Activated T-cell treated with anti-CD3 and anti-CD28 coated beads for 1 hour (primary cell): ENCODE results near the gene ATP1A3.
A peak's percentile ranks its signal among the peaks of the same experiment; 100 is the strongest.
"Not testable (repeated sequence)": the region's sequence is repeated elsewhere in the genome, so short reads cannot be mapped to it uniquely, and the experiment has no call there.

ENCODE experiments used
- DNase-seq: peaks from one replicate; pipeline ENCODE4 v3.0.0-alpha.2; 2020; ENCODE audit warnings: low read depth

Gene ATP1A3

GRCh38 chr19:42010245-42011126 lies 16.5 kb upstream of the ATP1A3 start:
- no peak for DNase-seq

GRCh38 chr19:42006569-42006968 lies 12.5 kb upstream of the ATP1A3 start:
- DNase-seq = no peak

- DNase-seq = no peak
Measured at GRCh38 chr19:42005504-42005903, 11.5 kb upstream of the ATP1A3 start.

GRCh38 chr19:42003506-42004294 lies 9.7 kb upstream of the ATP1A3 start:
- DNase-seq = no peak

- DNase-seq = no peak
Measured at GRCh38 chr19:41999878-42000208, 5.8 kb upstream of the ATP1A3 start.

- no peak for DNase-seq
Measured at GRCh38 chr19:41999071-41999877, 5.2 kb upstream of the ATP1A3 start.

- DNase-seq = no peak
Measured at GRCh38 chr19:41998246-41999020, 4.4 kb upstream of the ATP1A3 start.

GRCh38 chr19:41997851-41998229 lies 3.8 kb upstream of the ATP1A3 start:
- no peak for DNase-seq

GRCh38 chr19:41997121-41997850 lies 3.3 kb upstream of the ATP1A3 start:
- DNase-seq = peak; percentile 24

- DNase-seq = no peak
Measured at GRCh38 chr19:41995959-41996797, 2.1 kb upstream of the ATP1A3 start.

GRCh38 chr19:41994994-41995958 lies 1.2 kb upstream of the ATP1A3 start:
- DNase-seq = no peak

GRCh38 chr19:41994521-41994971 lies 516 bp upstream of the ATP1A3 start:
- no peak for DNase-seq

- not testable (repeated sequence) for DNase-seq
Measured at GRCh38 chr19:41991925-41992569, 2.0 kb downstream of the ATP1A3 start.

- no peak for DNase-seq
Measured at GRCh38 chr19:41991025-41991424, 3.0 kb downstream of the ATP1A3 start.

- no peak for DNase-seq
Measured at GRCh38 chr19:41990615-41991014, 3.4 kb downstream of the ATP1A3 start.

- no peak for DNase-seq
Measured at GRCh38 chr19:41990028-41990427, 4.0 kb downstream of the ATP1A3 start.

- no peak for DNase-seq
Measured at GRCh38 chr19:41988947-41989346, 5.1 kb downstream of the ATP1A3 start.

- DNase-seq = no peak
Measured at GRCh38 chr19:41987141-41987860, 6.7 kb downstream of the ATP1A3 start.
